ENCODE measurements around the gene IL1RL2.

IL1RL2 gene

GRCh38 chr2:102224824-102225739, 38.3 kb downstream of the IL1RL2 start:
- TF ChIP-seq JUND (IDR thresholded peaks at IDR 0.05; ENCODE audit: low read depth) = no peak
- peak in 1 of 2 experiments; percentile 37 for DNase-seq (ENCODE audit: low read depth in 1 of 2, low spot score in 1 of 2)
- in situ Hi-C loops (cut with HindIII; ENCODE audit: low pct_unique_long_range_greater_than_20kb, low sequenced_read_pairs) = no loop called here

GRCh38 chr2:102226171-102226570, 39.3 kb downstream of the IL1RL2 start:
- no peak for DNase-seq (ENCODE audit: low read depth in 1 of 2, low spot score in 1 of 2)
- no peak for TF ChIP-seq JUND (IDR thresholded peaks at IDR 0.05; ENCODE audit: low read depth)
- in situ Hi-C loops (cut with HindIII; ENCODE audit: low pct_unique_long_range_greater_than_20kb, low sequenced_read_pairs) = no loop called here

- DNase-seq (ENCODE audit: low read depth in 1 of 2, low spot score in 1 of 2) = no peak
- no peak for TF ChIP-seq JUND (IDR thresholded peaks at IDR 0.05; ENCODE audit: low read depth)
- in situ Hi-C loops (cut with HindIII; ENCODE audit: low pct_unique_long_range_greater_than_20kb, low sequenced_read_pairs) = no loop called here
These were observed 40.0 kb downstream of the IL1RL2 start for GRCh38 chr2:102226612-102227391.

- in situ Hi-C loops (cut with HindIII; ENCODE audit: low pct_unique_long_range_greater_than_20kb, low sequenced_read_pairs) = no loop called here
- no peak for TF ChIP-seq JUND (IDR thresholded peaks at IDR 0.05; ENCODE audit: low read depth)
- no peak for DNase-seq (ENCODE audit: low read depth in 1 of 2, low spot score in 1 of 2)
These were observed 42.4 kb downstream of the IL1RL2 start for GRCh38 chr2:102229141-102229769.

GRCh38 chr2:102230410-102230909, 43.6 kb downstream of the IL1RL2 start:
- TF ChIP-seq JUND (IDR thresholded peaks at IDR 0.05; ENCODE audit: low read depth) = no peak
- in situ Hi-C loops (cut with HindIII; ENCODE audit: low pct_unique_long_range_greater_than_20kb, low sequenced_read_pairs) = no loop called here

GRCh38 chr2:102233132-102233884, 46.5 kb downstream of the IL1RL2 start:
- no peak for TF ChIP-seq JUND (IDR thresholded peaks at IDR 0.05; ENCODE audit: low read depth)
- no peak for DNase-seq (ENCODE audit: low read depth in 1 of 2, low spot score in 1 of 2)
- in situ Hi-C loops (cut with HindIII; ENCODE audit: low pct_unique_long_range_greater_than_20kb, low sequenced_read_pairs) = no loop called here

More at GRCh38 chr2:102230410-102230909, 43.6 kb downstream of the IL1RL2 start:
- no peak for DNase-seq (ENCODE audit: low read depth in 1 of 2, low spot score in 1 of 2)

GRCh38 chr2:102235042-102235473, 48.2 kb downstream of the IL1RL2 start:
- in situ Hi-C loops (cut with HindIII; ENCODE audit: low pct_unique_long_range_greater_than_20kb, low sequenced_read_pairs) = no loop called here
- TF ChIP-seq JUND (IDR thresholded peaks at IDR 0.05; ENCODE audit: low read depth) = no peak
- peak in 1 of 2 experiments; percentile 42 for DNase-seq (ENCODE audit: low read depth in 1 of 2, low spot score in 1 of 2)

- in situ Hi-C loops (cut with HindIII; ENCODE audit: low pct_unique_long_range_greater_than_20kb, low sequenced_read_pairs) = no loop called here
- DNase-seq (ENCODE audit: low read depth in 1 of 2, low spot score in 1 of 2) = peak in 1 of 2 experiments; percentile 26
These were observed 48.7 kb downstream of the IL1RL2 start for GRCh38 chr2:102235491-102235890.

GRCh38 chr2:102236132-102236531, 49.3 kb downstream of the IL1RL2 start:
- TF ChIP-seq JUND (IDR thresholded peaks at IDR 0.05; ENCODE audit: low read depth) = no peak
- in situ Hi-C loops (cut with HindIII; ENCODE audit: low pct_unique_long_range_greater_than_20kb, low sequenced_read_pairs) = no loop called here
- no peak for DNase-seq (ENCODE audit: low read depth in 1 of 2, low spot score in 1 of 2)

More at GRCh38 chr2:102235491-102235890, 48.7 kb downstream of the IL1RL2 start:
- no peak for TF ChIP-seq JUND (IDR thresholded peaks at IDR 0.05; ENCODE audit: low read depth)

- TF ChIP-seq JUND (IDR thresholded peaks at IDR 0.05; ENCODE audit: low read depth) = no peak
- DNase-seq (ENCODE audit: low read depth in 1 of 2, low spot score in 1 of 2) = no peak
- in situ Hi-C loops (cut with HindIII; ENCODE audit: low pct_unique_long_range_greater_than_20kb, low sequenced_read_pairs) = no loop called here
These were observed 50.4 kb downstream of the IL1RL2 start for GRCh38 chr2:102237176-102237575.

GRCh38 chr2:102238039-102238756, 51.4 kb downstream of the IL1RL2 start:
- TF ChIP-seq JUND (IDR thresholded peaks at IDR 0.05; ENCODE audit: low read depth) = no peak
- DNase-seq (ENCODE audit: low read depth in 1 of 2, low spot score in 1 of 2) = no peak
- in situ Hi-C loops (cut with HindIII; ENCODE audit: low pct_unique_long_range_greater_than_20kb, low sequenced_read_pairs) = no loop called here
